B cell (primary cell): Measurements from ENCODE around the gene ASCL2. TPM values are rescaled to one million over a fixed set of nuclear protein-coding genes. Genes with fewer than 3 reads are reported as not detected.

Experiments used
- ATAC-seq: fragments of 200-7000 bp; cut with Tn5 transposase; one replicate; pipeline ENCODE4 v1.10.0; 2021; ENCODE audit warnings: low read depth, mild to moderate bottlenecking, moderate number of reproducible peaks, moderate library complexity
- CTCF ChIA-PET: fragments of 350-600 bp; sonication (Branson Sonifier 250); formaldehyde crosslinking; loops from one replicate; lab custom pipeline; 2021; ENCODE audit warnings: antibody characterized with exemption, inconsistent platforms; lab: Charles Lee
- POLR2A ChIA-PET: fragments of 350-600 bp; sonication (Branson Sonifier 250); formaldehyde crosslinking; loops from one replicate; lab custom pipeline; 2021; ENCODE audit warnings: antibody characterized with exemption; lab: Charles Lee
- DNase-seq: peaks from one replicate; pipeline ENCODE4 v3.0.0; 2013
- H2AFZ ChIP-seq: 2 replicates; pipeline ENCODE4 v1.6.1; 2012; ENCODE audit warnings: mild to moderate bottlenecking, low read depth, low read length; ENCODE audit not compliant: insufficient read depth, poor library complexity, severe bottlenecking
- H3K27ac ChIP-seq, 2 donors: 1 replicate in 1 of 2; 2 replicates in 1 of 2; pipeline ENCODE4 v1.5.1; 2012 to 2013; ENCODE audit warnings: low read length in 2 of 2, mild to moderate bottlenecking in 2 of 2, moderate library complexity in 1 of 2
- H3K27me3 ChIP-seq, 4 experiments: fragments of 200-600 bp in 1 of 4; sonication (generic) in 1 of 4; replicated peaks in 1 of 4; 1 replicate in 2 of 4; 2 replicates in 2 of 4; pipeline versions ENCODE4 v1.6.1 to v1.7.0; 2013 to 2016; ENCODE audit warnings: low read length in 3 of 4, mild to moderate bottlenecking in 2 of 4, mixed read lengths in 1 of 4, moderate library complexity in 1 of 4; ENCODE audit not compliant: insufficient read depth in 4 of 4, control insufficient read depth in 3 of 4; ENCODE audit errors: control extremely low read depth in 1 of 4
- H3K36me3 ChIP-seq, 2 experiments: replicated peaks in 1 of 2; 1 replicate in 1 of 2; 2 replicates in 1 of 2; pipeline versions ENCODE4 v1.6.1 to v1.7.1; 2013; ENCODE audit warnings: low read length in 1 of 2; ENCODE audit not compliant: insufficient read depth in 2 of 2, control insufficient read depth in 1 of 2; ENCODE audit errors: control extremely low read depth in 1 of 2, extremely low read depth in 1 of 2
- H3K4me1 ChIP-seq, 2 donors: fragments of 200-600 bp in 1 of 2; sonication (generic) in 1 of 2; 1 replicate in 1 of 2; 2 replicates in 1 of 2; pipeline versions ENCODE4 v1.5.1 to v1.6.1; 2013 to 2017; ENCODE audit warnings: low read length in 2 of 2; ENCODE audit not compliant: control insufficient read depth in 2 of 2, insufficient read depth in 2 of 2
- H3K4me2 ChIP-seq: replicated peaks from 2 replicates; pipeline ENCODE3; 2012; ENCODE audit warnings: mild to moderate bottlenecking, low read depth, low read length; ENCODE audit not compliant: poor library complexity, severe bottlenecking
- H3K4me3 ChIP-seq, 5 experiments: fragments of 200-600 bp in 1 of 5; sonication (generic) in 1 of 5; 1 replicate in 3 of 5; 2 replicates in 2 of 5; pipeline versions ENCODE4 v1.5.1 to v1.7.0; 2011 to 2016; ENCODE audit warnings: low read length in 4 of 5, mild to moderate bottlenecking in 4 of 5, low read depth in 2 of 5, control low read depth in 1 of 5, moderate library complexity in 1 of 5; ENCODE audit not compliant: insufficient read depth in 1 of 5; ENCODE audit errors: control extremely low read depth in 1 of 5, extremely low read depth in 1 of 5
- H3K79me2 ChIP-seq: fragments of 200-600 bp; sonication (generic); one replicate; pipeline ENCODE4 v1.6.0; 2016; ENCODE audit warnings: low read length; ENCODE audit not compliant: control insufficient read depth, insufficient read depth
- H3K9ac ChIP-seq: fragments of 200-600 bp; sonication (generic); 2 replicates; pipeline ENCODE4 v1.6.1; 2017; ENCODE audit warnings: mild to moderate bottlenecking, low read length, moderate library complexity
- H3K9me3 ChIP-seq, 3 donors: one replicate each; pipeline versions ENCODE4 v1.6.1 to v1.7.1; 2013; ENCODE audit warnings: low read length in 2 of 3; ENCODE audit not compliant: control insufficient read depth in 2 of 3, insufficient read depth in 1 of 3; ENCODE audit errors: control extremely low read depth in 1 of 3
- H4K20me1 ChIP-seq: 2 replicates; pipeline ENCODE4 v1.6.0; 2012; ENCODE audit warnings: mild to moderate bottlenecking, low read length; ENCODE audit not compliant: insufficient read depth, control insufficient read depth, poor library complexity, severe bottlenecking
- H3K27ac Mint-ChIP-seq: one replicate; pipeline ENCODE4 v1.8.0; 2021; ENCODE audit warnings: mixed read lengths
- H3K27me3 Mint-ChIP-seq: one replicate; pipeline ENCODE4 v1.8.0; 2021; ENCODE audit warnings: mixed read lengths
- H3K4me1 Mint-ChIP-seq: one replicate; pipeline ENCODE4 v1.8.0; 2021; ENCODE audit warnings: mixed read lengths
- H3K4me3 Mint-ChIP-seq: one replicate; pipeline ENCODE4 v1.8.0; 2021; ENCODE audit warnings: mixed read lengths
- H3K9me3 Mint-ChIP-seq: one replicate; pipeline ENCODE4 v1.8.0; 2022; ENCODE audit warnings: mixed read lengths; ENCODE audit not compliant: insufficient read depth
- EZH2 ChIP-seq: IDR thresholded peaks from 2 replicates; pipeline ENCODE4 v1.6.1; 2012; ENCODE audit warnings: borderline replicate concordance, low read depth, mild to moderate bottlenecking, moderate library complexity, low read length; ENCODE audit not compliant: insufficient read depth, poor library complexity, severe bottlenecking
- WGBS: methylation state at CpG from one replicate; pipeline ENCODE4 v1.1.5; 2013; ENCODE audit warnings: missing lambda C conversion rate; ENCODE audit not compliant: insufficient coverage; 5-methylcytosine and 5-hydroxymethylcytosine counted together
- intact Hi-C: fragments of 100-400 bp; cut with micrococcal nuclease; formaldehyde crosslinking; loops from one replicate; pipeline ENCODE4 v1.10.0; 2022
- polyA plus RNA-seq: library from polyadenylated mRNA; depleted of rRNA; stranded (reverse); fragments of >200 nt; gene quantifications from 2 replicates; pipeline ENCODE4 v1.2.3, GENCODE V29; 2012
- total RNA-seq, 2 donors: library from RNA; stranded (reverse); fragments of 120-200 nt in 1 of 2; gene quantifications; 1 replicate in 1 of 2; 2 replicates in 1 of 2; pipeline versions ENCODE4 v1.2.3 to v1.2.4, GENCODE V29; 2013 to 2022
- TF ChIP-seq, protein P1 (sequence below): fragments of 200-600 bp; IDR thresholded peaks from one replicate; pipeline ENCODE4 v1.8.0; 2022; ENCODE audit warnings: antibody characterized with exemption, mild to moderate bottlenecking

The ASCL2 gene
- total and polyA plus RNA-seq, 2 donors (not counting 1 experiment from before 2014, with no cell fraction given) = 2.1 to 2.2 TPM

DNA sequence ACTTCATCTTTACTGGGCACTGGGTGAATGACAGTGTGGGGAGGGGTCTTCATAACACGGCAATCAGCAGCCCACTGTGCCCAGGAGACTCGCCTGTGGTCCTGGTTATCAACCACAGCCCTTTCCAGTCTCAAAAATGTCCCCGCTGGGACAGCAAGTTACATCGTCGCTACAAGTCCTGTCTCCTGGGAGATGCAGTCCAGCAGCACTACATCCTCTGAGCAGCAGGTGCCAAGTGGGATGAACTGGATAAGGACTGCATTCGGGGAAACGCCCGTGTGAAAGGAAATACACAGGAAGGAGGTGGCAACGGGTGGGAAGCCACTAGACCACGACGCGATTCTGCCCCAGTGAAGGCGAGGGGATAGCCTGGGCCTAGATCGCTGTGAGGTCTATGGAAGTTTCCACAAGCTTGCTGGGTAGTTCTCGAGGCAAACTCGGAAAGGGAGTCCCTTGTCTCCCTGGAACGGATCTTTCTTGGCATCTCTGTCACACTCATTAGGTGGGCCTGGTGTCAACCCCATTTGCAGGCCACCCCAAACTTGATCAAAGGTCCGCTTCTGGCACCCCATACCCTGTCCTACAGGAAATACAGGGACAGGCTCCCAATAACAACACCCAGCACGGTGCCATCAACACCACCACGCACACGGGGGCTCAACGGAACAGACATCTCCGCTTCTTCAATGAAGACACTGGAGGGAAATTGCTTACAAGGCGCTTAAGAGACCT lies 4.4 kb downstream of the ASCL2 start:
- DNase-seq (no peak), ATAC-seq (no peak)
- peak overlapping the region; percentile 43 for H2AFZ ChIP-seq
- WGBS = 33% methylated on average over 24 of the region's 24 CpGs
- no peaks in the 10 kb centered on the region for H3K79me2 ChIP-seq
- H3K4me1 Mint-ChIP-seq = peaks cover 38% of the 10 kb centered on the region
- peak overlapping the region; percentile 75 for H3K27ac Mint-ChIP-seq
- H3K27ac ChIP-seq = peak overlapping the region; percentile 42 to 48
- H3K27me3 ChIP-seq = peaks cover 0 to 11% (median 3%) of the 10 kb centered on the region in 4 experiments
- peak overlapping the region in 3 of 5 experiments; percentile 0 to 41 (median 34) for H3K4me3 ChIP-seq
- peak overlapping the region; percentile 71 for H3K4me3 Mint-ChIP-seq
- H3K9me3 Mint-ChIP-seq = no peaks in the 10 kb centered on the region
- H3K9me3 ChIP-seq = peaks cover 0 to 16% (median 0%) of the 10 kb centered on the region in 3 donors
- TF ChIP-seq EZH2 = no peak
- TF ChIP-seq, protein P1, sequence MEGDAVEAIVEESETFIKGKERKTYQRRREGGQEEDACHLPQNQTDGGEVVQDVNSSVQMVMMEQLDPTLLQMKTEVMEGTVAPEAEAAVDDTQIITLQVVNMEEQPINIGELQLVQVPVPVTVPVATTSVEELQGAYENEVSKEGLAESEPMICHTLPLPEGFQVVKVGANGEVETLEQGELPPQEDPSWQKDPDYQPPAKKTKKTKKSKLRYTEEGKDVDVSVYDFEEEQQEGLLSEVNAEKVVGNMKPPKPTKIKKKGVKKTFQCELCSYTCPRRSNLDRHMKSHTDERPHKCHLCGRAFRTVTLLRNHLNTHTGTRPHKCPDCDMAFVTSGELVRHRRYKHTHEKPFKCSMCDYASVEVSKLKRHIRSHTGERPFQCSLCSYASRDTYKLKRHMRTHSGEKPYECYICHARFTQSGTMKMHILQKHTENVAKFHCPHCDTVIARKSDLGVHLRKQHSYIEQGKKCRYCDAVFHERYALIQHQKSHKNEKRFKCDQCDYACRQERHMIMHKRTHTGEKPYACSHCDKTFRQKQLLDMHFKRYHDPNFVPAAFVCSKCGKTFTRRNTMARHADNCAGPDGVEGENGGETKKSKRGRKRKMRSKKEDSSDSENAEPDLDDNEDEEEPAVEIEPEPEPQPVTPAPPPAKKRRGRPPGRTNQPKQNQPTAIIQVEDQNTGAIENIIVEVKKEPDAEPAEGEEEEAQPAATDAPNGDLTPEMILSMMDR = no peak
- H3K4me1 ChIP-seq = peaks cover 33 to 45% of the 10 kb centered on the region in 2 donors
- intact Hi-C loops = loop anchor here (1.0 kb wide), 1 partner anchor 33 kb away; no protein-coding TSS in a partner anchor
- peak overlapping the region; percentile 76 for H3K4me2 ChIP-seq
- ChIA-PET POLR2A (no interaction called here), CTCF (interaction anchor here (1.0 to 1.3 kb wide), 3 partner anchors 39 to 157 kb away, joined by 3 to 4 read pairs (median 4); no protein-coding TSS in a partner anchor)
- H3K9ac ChIP-seq = peak overlapping the region; percentile 42
- H3K36me3 ChIP-seq = no peaks in the 10 kb centered on the region
- no peaks in the 10 kb centered on the region for H4K20me1 ChIP-seq
- H3K27me3 Mint-ChIP-seq = no peaks in the 10 kb centered on the region

DNA sequence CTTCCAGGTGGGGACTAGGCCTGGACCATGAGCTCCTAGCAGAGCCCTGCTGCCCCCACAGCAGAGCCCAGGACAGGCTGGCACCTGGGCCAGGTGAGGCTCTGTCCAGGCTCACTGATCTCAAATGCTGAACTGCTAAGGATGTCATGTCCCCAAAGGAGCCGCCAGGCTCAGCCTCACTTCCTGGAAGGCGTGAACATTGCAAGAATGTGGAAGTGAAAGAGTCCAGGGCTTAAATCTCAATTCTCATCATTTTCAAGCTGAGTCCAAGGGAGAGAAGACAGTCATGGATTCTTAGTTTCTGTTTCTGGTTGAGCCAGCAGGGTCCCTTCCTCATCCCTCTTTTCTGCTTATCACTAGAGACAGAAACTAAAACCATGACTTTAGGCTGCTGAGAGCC lies 5.0 kb downstream of the ASCL2 start:
- Histone ChIP-seq H3K79me2 (no peaks in the 10 kb centered on the region), H3K27ac (peak overlapping the region; percentile 42 to 48), H3K4me1 (peaks cover 26 to 38% of the 10 kb centered on the region in 2 donors), H3K9me3 (peaks cover 0 to 11% (median 0%) of the 10 kb centered on the region in 3 donors), H3K4me3 (peak overlapping the region in 3 of 5 experiments; percentile 0 to 41 (median 34)), H4K20me1 (no peaks in the 10 kb centered on the region), H3K27me3 (peaks cover 0 to 5% (median under 1%) of the 10 kb centered on the region in 4 experiments), H3K36me3 (no peaks in the 10 kb centered on the region), H2AFZ (peak overlapping the region; percentile 43), H3K9ac (peak overlapping the region; percentile 42), H3K4me2 (peak overlapping the region; percentile 76)
- Mint-ChIP-seq H3K27ac (peak overlapping the region; percentile 75), H3K27me3 (no peaks in the 10 kb centered on the region), H3K4me3 (peak overlapping the region; percentile 71), H3K4me1 (peaks cover 35% of the 10 kb centered on the region), H3K9me3 (no peaks in the 10 kb centered on the region)
- ChIA-PET POLR2A (no interaction called here), CTCF (interaction anchor here (1.0 to 1.3 kb wide), 3 partner anchors 39 to 157 kb away, joined by 3 to 4 read pairs (median 4); no protein-coding TSS in a partner anchor)
- peak; percentile 53 for ATAC-seq
- WGBS = 0% methylated on average over 1 of the region's 2 CpGs
- intact Hi-C loops = loop anchor here (1.0 kb wide), 1 partner anchor 34 kb away; no protein-coding TSS in a partner anchor
- TF ChIP-seq, protein P1 = no peak
- no peak for TF ChIP-seq EZH2
- DNase-seq = peak; percentile 79
